Kidney tubule cell (primary cell): Measurements from ENCODE around the gene RAB8A.
"Not testable (repeated sequence)": the region's sequence is repeated elsewhere in the genome, so short reads cannot be mapped to it uniquely, and the experiment has no call there.

Experiments
- DNase-seq: peaks from one replicate; pipeline ENCODE4 v3.0.0-alpha.2; 2018; ENCODE audit warnings: low spot score

The RAB8A gene

DNA sequence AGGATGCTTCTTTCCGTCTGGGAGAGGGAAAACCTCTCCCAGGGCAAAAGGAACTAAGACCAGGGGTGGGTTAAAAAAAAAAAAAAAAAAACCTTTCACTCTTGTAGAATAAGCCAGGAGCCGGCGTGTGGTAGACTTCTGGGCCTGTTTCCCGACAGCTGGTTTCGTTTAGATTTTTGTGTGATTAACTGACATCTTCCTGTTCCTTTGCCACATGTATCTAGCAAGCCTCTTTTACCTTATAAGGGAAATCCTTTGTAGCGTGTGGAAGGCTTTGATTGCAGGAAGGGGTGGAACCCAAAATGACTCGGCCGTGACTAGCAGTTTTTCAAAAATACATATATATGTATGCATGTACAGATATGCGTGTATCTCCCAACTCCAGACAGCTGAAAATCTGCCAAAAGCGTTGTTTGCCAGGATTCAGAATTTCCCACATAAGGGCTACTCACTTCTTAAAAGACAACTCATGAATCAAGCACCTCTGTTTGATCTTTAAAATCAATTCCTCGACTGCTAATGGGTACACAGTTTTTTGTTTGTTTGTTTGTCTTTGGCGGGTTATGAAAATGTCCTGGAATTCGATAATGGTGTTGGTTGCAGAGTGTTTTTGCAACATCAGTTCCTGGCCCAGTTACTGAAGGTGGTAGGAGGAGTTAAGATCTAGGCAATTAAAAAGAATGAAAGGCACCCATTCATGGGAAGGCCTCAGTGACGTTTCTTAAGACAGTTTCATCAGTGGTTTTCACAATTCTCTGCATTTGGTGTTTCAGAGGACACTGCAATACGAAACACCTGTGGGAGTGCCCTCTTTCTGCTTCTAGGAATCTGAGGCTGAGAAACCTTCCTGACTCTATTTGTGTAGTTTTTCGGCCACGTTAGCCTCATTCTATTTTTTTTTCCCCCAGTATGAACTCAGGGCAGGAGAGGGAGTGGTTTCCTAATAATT, 32.7 kb upstream of the RAB8A start:
- DNase-seq, result peak; percentile 86

DNA sequence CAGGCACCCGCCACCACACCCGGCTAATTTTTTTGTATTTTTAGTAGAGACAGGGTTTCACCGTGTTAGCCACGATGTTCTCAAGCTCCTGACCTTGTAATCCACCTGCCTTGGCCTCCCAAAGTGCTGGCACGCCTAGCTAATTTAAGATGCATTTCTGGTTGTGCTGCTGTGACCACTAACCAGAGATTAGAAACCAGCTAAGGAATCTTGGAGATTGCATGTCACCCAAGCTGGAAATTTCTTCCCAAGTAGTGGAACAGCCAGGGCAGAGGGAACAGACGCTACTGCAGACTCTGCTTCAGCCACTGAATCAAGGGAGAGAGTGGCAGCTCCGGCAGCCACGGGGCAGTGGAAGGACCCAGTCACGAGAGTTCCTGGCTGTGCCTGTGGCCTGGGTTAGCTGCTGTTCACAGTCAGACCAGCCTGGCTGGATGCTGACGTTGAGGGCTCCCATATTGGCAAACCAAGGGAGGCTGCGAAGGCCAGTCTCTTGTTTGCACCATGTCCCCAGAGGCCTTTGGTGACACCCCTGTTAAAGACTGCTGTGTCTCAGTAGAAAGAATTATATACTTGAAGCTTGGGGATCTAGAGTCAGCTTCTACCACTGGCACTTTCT, 27.5 kb upstream of the RAB8A start:
- no peak for DNase-seq

DNA sequence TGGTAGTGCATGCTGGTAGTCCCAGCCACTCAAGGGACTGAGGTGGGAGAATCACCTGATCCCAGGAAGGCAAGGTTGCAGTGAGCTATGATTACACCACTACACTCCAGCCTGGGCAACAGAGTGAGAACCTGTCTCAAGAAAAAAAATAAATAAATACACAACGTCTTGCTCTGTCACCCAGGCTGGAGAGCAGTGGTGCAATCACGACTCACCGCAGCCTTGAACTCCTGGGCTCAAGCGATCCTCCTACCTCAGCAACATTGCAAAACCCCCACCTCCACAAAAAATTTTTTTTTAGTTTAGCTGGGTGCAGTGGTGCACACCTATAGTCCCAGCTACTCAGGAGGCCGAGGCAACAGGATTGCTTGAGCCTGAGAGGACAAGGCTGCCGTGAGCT, 26.6 kb upstream of the RAB8A start:
- peak; percentile 70 for DNase-seq

DNA sequence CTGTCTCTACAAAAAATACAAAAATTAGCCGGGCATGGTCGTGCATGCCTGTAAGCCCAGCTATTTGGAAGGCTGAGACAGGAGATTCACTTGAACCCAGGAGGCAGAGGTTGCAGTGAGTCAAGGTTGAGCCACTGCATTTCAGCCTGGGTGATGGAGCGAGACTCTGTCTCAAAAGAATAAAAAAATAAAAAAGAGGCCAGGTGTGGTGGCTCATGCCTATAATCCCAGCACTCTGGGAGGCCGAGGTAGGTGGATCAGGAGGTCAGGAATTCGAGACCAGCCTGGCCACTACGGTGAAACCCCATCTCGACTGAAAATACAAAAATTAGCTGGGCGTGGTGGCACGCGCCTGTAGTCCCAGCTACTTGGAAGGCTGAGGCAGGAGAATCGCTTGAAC, 24.3 kb upstream of the RAB8A start:
- DNase-seq, result peak; percentile 51

DNA sequence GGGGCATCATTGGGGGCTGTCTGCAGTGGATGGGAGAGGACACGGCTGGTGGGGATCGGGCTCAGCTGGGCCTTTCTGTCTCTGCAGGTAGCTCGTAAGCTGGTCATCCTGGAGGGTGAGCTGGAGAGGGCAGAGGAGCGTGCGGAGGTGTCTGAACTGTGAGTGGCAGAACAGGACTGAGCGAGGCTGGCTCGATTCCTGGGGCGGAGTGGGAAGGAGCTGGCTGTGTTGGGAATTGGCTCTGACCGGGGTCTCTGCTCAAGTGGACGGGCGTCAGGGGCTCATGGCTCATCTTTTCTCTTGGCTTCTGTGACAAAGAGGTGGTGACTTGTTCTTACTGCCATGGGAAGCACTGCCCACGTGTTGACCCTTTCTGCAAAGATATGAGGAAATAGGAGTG, 23.7 kb upstream of the RAB8A start:
- DNase-seq, result no peak

DNA sequence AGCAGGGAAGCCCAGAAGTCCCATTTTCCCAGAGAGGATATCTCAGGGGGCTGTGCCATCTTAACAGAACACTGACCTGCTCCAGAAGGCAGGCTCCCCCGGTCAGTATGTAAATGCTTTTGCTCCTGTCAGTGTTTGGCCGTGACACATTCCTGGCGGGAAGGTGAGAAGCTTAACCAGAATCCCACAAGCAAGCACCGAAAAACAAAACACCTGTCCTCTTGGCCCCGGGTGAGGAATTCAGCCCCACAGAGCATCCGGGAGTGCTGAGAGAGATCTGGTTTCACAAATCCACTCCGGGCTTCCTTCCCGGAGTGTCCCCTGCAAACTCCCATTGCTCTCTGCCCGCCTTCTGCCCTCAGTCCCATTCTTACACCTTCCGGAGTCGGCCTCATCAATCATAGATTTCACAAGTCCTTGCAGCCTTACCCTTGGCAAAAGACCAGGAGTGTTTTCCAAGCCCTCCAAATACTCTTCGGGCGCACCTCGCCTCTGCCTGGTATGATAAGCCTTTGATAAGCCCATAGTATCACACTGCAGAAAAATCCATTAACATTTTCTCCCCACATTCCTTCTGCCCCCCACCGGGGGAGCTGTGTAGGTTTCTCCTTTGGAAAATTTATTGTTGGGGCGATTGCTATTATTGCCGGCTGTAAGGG, 23.2 kb upstream of the RAB8A start:
- DNase-seq, result peak; percentile 17

DNA sequence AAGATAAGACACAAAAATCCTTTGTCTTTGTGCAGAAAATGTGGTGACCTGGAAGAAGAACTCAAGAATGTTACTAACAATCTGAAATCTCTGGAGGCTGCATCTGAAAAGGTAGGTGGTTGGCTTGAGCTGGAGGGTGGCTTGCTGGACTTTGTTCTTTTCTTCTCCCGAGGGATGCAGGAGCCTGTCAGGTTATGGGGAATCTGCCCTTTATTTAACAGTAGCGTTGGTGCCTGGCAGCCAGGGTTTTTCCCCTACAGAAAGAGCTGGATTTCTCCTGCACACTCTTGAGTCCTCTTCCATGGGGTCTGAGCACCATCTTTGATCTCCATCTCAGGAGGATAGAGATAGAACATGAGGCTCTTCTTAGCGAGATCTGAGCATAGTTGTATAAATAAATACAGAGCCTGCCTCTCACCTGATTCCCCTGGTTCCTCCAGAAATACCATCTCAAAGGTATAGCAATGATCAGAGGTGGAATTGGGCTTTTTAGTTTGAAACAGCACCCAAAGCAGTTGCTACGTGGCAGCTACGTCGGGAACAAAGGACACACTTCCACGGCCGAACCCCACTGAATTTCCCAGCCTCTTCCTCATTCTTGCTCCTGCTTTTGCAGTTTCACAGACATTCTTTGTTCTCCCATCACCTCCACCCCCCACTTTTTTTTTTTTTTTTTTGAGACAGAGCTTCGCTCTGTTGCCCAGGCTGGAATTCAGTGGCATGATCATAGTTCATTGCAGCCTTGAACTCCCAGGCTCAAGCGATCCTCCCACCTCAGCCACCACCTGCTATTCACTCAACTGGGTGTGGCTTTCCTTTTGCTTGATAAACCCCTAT, 22.5 kb upstream of the RAB8A start:
- peak; percentile 74 for DNase-seq

DNA sequence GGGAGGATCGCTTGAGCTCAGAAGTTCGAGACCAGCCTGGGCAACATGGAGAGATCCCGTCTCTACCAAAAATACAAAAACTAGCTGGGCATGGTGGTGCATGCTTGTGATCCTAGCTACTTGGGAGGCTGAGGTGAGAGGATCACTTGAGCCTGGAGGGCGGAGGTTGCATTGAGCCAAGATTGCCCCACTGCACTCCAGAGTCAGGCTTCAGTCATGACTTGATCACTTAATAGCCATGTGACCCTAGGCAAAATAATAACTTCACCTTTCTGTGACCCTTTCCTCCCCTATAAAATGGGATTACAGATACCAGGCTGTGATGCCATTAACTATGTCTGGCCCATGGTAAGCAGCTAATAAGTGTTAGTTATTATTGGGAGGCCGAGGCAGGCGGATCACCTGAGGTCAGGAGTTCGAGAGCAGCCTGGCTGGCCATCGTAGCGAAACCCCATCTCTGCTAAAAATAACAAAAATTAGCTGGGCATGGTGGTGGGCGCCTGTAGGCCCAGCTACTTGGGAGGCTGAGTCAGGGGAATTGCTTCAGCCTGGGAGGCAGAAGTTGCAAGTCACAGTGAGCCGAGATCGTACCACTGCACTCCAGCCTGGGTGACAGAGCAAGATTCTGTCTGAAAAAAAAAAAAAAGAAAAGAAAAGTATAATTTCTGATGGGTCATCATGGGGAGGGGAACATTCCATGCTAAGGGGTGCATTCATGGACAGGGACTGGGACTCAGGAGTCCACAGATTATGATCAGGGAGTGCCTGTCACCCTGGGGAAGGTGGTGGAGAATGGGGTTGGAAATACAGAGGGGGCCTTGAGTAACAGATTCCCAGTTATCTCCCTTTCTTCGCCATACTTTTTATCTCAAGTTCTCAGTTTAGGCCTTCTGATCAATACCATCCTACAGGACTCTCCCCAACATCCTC, 19.9 kb upstream of the RAB8A start:
- DNase-seq, result no peak

DNA sequence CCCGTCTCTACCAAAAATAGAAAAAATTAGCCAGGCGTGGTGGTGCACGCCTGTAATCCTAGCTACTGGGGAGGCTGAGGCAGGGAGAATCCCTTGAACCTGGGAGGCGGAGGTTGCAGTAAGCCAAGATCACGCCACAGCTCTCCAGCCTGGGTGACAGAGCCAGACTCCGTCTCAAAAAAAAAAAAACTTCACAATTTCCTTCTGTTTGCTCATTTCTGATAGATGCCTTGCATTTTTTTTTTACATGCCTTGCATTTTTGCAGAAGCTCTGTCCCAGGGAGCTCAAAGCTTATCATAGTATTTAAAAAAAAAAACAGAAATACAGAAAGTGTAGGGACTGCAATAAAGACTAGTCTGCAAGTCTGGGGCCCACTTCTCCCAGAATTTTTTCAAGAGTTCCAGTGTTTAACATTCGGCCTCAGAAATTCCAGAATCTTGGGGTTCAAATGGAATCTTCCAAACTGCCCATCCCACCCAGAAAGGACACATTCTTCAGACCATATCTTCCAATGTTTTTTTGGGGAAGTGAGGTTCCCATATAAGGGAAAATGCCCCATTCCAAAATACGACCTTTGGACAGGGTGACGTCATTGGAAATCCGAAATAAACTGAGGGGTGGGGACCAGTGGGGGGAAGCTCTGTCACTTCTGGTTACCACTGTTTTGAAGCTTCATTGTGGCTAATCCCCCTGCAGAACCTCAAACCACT, 17.2 kb upstream of the RAB8A start:
- no peak for DNase-seq

DNA sequence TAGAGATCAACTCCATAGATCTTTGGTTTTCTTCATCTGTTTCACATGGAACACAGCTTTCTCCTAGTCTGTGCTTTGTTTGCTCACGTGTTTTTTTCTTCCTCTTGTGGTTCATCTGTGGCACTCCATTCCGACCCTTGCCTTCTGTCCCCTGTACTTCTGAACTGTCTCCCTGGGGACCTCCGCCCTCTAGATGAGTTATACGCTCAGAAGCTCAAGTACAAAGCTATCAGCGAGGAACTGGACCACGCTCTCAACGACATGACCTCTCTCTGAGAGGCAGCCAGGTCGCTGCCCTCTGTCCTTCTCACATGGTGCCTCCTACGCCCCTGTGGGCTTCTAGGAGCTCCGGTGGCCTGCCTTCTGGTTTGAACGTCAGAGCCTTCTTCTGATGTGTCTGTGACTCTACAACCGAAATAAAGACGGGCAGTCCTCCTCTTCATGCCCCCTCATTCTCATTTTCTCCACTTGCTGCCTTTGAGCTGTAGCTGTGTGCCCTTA, 16.6 kb upstream of the RAB8A start:
- DNase-seq, result no peak

DNA sequence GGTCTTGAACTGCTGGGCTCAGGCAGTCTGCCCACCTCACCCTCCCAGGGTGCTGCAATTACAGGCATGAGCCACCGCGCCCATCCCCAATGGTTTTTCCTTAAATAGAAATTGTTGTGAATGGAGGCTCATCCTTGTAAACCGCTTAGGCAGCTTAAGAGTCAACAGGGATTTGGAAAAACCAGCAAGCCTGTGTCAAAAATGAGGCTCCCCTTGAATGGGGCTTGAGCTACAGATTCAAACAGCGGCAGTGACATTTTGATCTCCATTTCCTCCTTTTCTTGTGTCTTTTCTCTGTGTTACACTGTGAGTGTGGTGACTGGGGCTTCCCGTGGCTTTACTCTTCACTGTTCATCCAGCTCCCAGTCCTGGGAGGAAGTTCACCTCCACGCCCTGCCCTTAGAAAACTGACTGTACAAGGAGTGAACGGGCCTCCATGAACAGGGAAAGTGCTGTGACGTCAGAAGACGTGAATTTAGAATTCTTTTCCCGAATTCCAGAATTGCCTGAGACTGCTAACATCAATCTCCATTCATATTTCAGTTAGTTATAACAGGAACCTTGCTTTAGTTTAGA, 15.3 kb upstream of the RAB8A start:
- DNase-seq, result no peak

DNA sequence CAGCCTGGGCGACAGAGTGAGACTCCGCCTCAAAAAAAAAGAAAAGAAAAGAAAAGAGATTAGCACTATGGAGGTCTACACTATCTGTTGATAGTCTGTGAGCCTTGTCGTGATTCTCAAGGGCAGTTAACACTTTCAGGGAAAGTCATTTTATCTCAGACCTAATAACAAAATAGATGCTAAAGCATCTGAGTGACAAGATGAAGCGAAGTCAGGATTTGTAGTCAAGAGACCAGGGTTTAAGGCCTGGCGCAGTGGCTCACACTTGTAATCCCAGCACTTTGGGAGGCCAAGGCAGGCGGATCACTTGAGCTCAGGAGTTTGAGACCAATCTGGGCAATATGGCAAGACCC, 13.3 kb upstream of the RAB8A start:
- no peak for DNase-seq

DNA sequence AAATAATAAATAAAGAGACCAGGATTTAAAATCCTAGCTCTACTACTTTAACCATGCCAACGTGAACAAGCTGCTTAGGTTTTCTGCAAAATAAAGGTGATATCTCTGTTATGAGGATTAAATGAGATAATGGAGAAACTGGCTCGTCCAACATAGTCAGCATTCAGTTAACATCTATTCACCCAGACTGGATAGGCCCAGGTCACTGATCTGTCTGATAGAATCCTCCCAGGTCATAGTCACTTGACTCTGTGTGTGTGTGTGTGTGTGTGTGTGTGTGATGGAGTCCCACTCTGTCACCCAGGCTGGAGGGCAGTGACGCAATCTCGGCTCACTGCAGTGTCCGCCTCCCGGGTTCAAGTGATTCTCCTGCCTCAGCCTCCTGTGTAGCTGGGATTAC, 12.9 kb upstream of the RAB8A start:
- DNase-seq, result no peak

DNA sequence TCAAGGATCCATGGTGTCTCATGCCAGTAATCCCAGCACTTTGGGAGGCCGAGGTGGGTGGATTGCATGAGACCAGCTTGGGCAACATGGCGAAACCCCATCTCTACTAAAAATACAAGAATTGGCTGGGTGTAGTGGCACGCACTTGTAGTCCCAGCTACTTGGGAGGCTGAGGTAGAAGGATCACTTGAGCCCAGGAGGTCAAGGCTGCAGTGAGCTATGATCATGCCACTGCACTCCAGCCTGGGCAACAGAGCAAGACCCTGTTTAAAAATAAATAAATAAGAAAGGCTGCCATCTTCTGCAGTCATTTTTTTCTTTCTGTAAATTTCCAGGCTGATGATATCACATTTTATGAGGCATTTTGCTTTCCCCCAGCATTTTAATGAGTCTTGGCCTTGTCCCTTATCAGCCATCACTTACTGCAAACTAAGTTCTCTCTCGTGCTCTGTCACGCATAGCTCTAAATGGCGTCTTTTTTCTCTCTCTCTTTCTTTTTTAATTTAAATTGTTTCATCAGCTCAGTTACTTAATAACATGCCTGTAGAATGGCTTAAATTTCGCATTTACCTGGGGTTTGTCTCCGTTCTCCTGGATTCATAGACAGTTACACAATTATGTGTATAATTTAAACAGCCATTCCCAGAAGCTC, 12.2 kb upstream of the RAB8A start:
- not testable (repeated sequence) for DNase-seq

DNA sequence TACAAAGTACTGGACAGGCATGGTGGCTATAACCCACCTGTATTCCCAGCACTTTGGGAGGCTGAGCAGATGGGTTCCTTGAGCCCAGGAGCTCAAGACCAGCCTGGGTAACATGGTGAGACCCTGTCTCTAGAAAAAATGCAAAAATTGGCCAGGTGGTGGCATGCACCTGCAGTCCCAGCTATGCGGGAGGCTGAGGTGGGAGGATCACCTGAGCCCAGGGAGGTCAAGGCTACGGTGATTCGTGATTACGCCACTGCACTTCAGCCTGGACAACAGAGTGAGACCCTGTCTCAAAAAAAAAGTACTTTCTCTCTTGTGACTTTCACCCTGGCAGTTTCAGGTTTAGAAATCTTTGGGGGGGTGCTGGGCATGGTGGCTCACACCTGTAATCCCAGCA, 11.2 kb upstream of the RAB8A start:
- DNase-seq, result no peak

DNA sequence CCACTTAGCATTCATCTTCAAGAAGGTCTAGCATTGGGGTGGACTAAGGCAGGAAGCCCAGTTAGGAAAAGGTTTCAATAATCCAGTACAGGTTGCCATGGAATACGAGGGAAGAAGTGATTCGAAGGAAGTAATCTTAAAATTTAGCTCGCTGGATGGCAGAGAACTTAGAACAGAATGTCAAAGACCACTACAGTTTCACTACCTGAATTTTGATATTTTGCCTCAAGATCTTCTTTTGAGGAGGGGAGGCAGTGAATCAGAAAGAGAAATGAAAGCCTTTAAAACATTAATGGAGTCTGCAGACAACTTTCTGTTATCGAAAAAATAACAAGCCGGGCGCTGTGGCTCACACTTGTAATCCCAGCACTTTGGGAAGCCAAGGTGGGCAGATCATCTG, 7.0 kb upstream of the RAB8A start:
- no peak for DNase-seq

DNA sequence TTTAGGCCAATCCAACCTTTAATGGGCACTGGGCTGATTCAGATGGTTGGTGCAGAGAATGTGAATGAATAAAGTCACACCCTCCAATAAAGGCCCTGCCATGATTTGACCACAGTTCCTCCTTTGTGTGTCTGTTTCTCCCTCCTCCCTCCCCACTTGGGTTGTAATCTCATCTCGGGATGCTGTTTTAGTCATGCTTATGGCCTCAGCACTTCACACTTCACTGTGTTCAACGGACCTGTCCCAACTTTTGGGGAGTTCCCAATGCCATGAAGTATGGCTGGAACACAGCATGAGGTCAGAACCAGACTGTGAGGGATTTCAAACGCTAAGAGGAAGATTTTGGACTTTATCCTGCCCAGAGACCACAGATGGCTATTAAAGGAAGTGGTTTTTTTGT, 5.6 kb upstream of the RAB8A start:
- DNase-seq, result peak; percentile 87

DNA sequence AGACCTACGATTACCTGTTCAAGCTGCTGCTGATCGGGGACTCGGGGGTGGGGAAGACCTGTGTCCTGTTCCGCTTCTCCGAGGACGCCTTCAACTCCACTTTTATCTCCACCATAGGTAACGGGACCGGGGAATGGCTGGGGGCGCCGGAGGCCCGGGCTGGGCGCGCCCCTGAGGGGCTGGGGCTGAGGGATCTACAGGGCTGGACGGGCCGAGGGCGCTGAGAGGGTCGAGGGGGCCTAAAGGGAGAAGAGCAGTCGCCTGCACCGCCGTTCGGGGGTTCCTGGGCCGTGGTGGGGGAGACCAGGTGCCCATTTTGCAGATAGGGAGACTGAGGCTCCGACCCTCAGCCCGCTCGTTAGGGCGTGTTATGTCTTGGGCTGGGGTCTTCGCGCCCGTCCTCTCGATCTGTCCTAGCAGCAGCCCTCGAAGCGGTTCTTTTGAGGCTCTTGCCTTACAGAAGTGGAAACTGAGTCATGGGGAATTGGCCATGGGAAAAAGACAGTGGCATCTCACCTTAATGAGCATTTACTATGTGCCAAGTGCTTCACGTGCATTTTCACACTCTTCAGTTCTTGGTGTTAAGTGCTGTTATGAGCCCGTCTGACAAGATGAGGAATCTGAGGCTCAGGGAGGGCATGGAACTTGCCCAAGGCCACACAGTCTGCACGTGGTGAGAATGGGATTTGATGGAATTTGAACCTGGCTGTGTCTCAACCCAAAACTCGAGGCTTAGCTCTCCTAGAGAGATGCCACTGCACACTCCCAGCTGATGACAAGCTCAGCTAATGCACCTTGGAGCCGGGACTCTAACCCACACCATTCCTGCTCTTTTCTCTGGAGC, 442 bp downstream of the RAB8A start:
- no peak for DNase-seq
